NCI-H524 (cell line): Measurements from ENCODE around the gene OR10V1.

Experiments
- DNase-seq, 2 experiments: peaks; one replicate each; lab custom pipeline; 2025; lab: John Stamatoyannopoulos, UW

OR10V1 gene

DNA sequence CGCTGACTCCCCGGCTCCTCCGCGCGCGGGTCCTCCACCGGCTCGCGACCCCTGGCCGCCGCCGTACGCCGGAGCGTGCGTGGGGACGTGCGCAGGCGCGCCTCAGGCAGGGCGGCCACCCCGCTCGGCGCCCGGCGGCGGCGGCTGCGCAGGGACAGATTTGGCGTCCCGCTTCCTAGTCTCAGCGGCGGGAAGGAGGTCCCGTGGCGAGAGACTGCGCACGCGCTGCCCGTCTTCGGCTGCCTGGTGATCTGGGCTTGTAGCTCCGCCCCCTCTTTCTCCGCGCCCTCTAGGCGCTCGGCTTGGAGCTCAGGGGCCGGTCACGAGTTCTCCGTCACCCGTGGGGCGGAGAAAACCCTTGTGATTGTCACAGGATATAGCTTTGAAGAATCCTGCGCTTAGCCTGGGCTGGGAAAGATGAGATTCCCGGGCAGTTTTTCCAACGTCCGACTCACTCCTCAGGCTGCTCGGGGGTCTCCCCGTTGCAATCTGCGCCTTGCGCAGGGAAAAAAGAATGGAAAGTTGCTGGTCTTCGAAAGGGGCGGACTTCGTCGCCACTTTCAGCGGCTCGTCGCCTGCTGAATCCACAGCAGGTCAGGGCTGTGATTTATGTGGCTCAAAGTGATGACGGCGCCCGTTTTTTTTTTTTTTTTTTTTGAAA lies 44.6 kb downstream of the OR10V1 start, which contains the start of gene PATL1:
Gene PATL1 (minus strand): TSS at position 88 of the 661 bp plus-strand sequence. CDS start 142 bp downstream, outside the sequence.
- peak; percentile 96 to 97 for DNase-seq

GRCh38 chr11:59668188-59668949 lies 45.3 kb downstream of the OR10V1 start:
- peak; percentile 50 to 57 for DNase-seq

GRCh38 chr11:59667812-59668187 lies 45.8 kb downstream of the OR10V1 start:
- no peak for DNase-seq

DNA sequence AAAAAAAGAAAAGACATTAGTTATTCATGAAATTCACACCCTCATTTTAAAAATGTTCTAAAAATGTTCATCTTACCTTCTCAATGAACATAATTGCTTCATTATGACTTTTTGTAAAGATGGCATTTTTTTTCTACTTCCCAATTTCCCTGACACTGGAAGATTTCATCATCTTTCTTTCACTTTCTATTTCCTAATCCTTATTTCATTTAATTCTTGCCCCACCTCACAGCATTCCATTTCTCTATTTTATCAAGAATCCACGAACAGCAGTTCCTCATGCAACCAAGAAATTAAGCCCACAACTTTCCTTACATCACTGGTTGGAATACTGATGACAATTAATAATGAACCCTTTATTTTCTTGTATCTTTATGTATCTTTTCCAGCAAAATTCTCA lies 46.7 kb downstream of the OR10V1 start:
- no peak for DNase-seq
